HCT116 (cell line): ENCODE results near the gene WDR62. TPM values are rescaled to one million over a fixed set of nuclear protein-coding genes. Genes with fewer than 3 reads are reported as not detected.
A peak's percentile ranks its signal among the peaks of the same experiment; 100 is the strongest.

ENCODE experiments used
- ATAC-seq: fragments of 200-7000 bp; cut with Tn5 transposase; 2 replicates; pipeline ENCODE4 v1.9.1; 2020; ENCODE audit warnings: mild to moderate bottlenecking, moderate library complexity
- BruUV-seq: library from RNA; stranded (reverse); fragments of 400-500 nt; replicated peaks from 2 replicates; lab custom pipeline; 2021; lab: Mats Ljungman, UMichigan
- CTCF ChIA-PET: fragments of 300-600 bp; sonication (Branson Sonifier 250); formaldehyde crosslinking; loops from one replicate; lab custom pipeline; 2021; ENCODE audit warnings: antibody characterized with exemption; lab: Charles Lee
- POLR2A ChIA-PET: fragments of 300-600, 350-600 bp; sonication (Branson Sonifier 250); formaldehyde crosslinking; loops from one replicate; lab custom pipeline; 2021; ENCODE audit warnings: antibody characterized with exemption; lab: Charles Lee
- RAD21 ChIA-PET, 2 experiments: fragments of 300-600 bp; sonication (Branson Sonifier 250); formaldehyde crosslinking; loops; one replicate each; lab custom pipeline; 2023; ENCODE audit warnings: low total read pairs in 2 of 2; ENCODE audit not compliant: uncharacterized antibody in 2 of 2, unreplicated experiment in 2 of 2, low non-redundant PET in 1 of 2; lab: Charles Lee
- DNase-seq: peaks from one replicate; pipeline ENCODE4 v3.0.0-alpha.2; 2010; ENCODE audit warnings: low read depth, low spot score
- H2AFZ ChIP-seq: fragments of 200-600 bp; shearing (Covaris generic), sonication (generic); 2 replicates; pipeline ENCODE4 v1.6.1; 2017; ENCODE audit warnings: low read depth, mixed run types, mixed read lengths, antibody characterized with exemption, low read length; ENCODE audit not compliant: poor library complexity, severe bottlenecking
- H3K27ac ChIP-seq: 2 replicates; pipeline ENCODE4 v1.5.1; 2012; ENCODE audit warnings: low read depth, low read length
- H3K27me3 ChIP-seq: fragments of 200-600 bp; sonication (generic); 2 replicates; pipeline ENCODE4 v1.6.1; 2016; ENCODE audit warnings: mixed run types, low read length, mixed read lengths; ENCODE audit not compliant: insufficient read depth
- H3K36me3 ChIP-seq, 2 experiments: fragments of 200-500 bp in 1 of 2; fragments of 200-600 bp in 1 of 2; sonication (Bioruptor generic) in 1 of 2; sonication (generic) in 1 of 2; 2 replicates each; pipeline versions ENCODE4 v1.5.1 to v1.6.1; 2014 to 2016; ENCODE audit warnings: low read length in 2 of 2, inconsistent platforms in 1 of 2, mixed read lengths in 1 of 2, mixed run types in 1 of 2; ENCODE audit not compliant: insufficient read depth in 2 of 2, control insufficient read depth in 1 of 2
- H3K4me1 ChIP-seq, 2 experiments: fragments of 200-600 bp in 1 of 2; sonication (generic) in 1 of 2; 2 replicates each; pipeline versions ENCODE4 v1.5.1 to v1.6.1; 2012 to 2017; ENCODE audit warnings: low read length in 2 of 2, inconsistent platforms in 1 of 2, mild to moderate bottlenecking in 1 of 2, mixed read lengths in 1 of 2, mixed run types in 1 of 2, moderate library complexity in 1 of 2; ENCODE audit not compliant: insufficient read depth in 2 of 2, control insufficient read depth in 1 of 2
- H3K4me2 ChIP-seq: fragments of 200-600 bp; sonication (generic); 2 replicates; pipeline ENCODE4 v1.6.1; 2017; ENCODE audit warnings: mixed run types, low read length, mixed read lengths
- H3K4me3 ChIP-seq, 2 experiments: fragments of 200-600 bp in 1 of 2; sonication (generic) in 1 of 2; replicated peaks in 1 of 2; 2 replicates each; pipeline ENCODE4 v1.5.1; 2011 to 2016; ENCODE audit warnings: low read length in 2 of 2, control low read depth in 1 of 2, low read depth in 1 of 2, mild to moderate bottlenecking in 1 of 2, mixed read lengths in 1 of 2, mixed run types in 1 of 2
- H3K79me2 ChIP-seq: fragments of 200-600 bp; sonication (generic); 2 replicates; pipeline ENCODE4 v1.6.1; 2017; ENCODE audit warnings: mild to moderate bottlenecking, mixed run types, low read length, moderate library complexity, mixed read lengths; ENCODE audit not compliant: insufficient read depth
- H3K9ac ChIP-seq: fragments of 200-600 bp; sonication (generic); 2 replicates; pipeline ENCODE4 v1.6.1; 2016; ENCODE audit warnings: low read length, mixed read lengths
- H3K9me2 ChIP-seq: fragments of 200-600 bp; sonication (generic), shearing (Covaris generic); 2 replicates; pipeline ENCODE4 v1.6.1; 2017; ENCODE audit warnings: mixed run types, mild to moderate bottlenecking, moderate library complexity; ENCODE audit not compliant: insufficient read depth
- H3K9me3 ChIP-seq, 2 experiments: fragments of 200-500 bp in 1 of 2; fragments of 200-600 bp in 1 of 2; sonication (Bioruptor generic) in 1 of 2; sonication (generic) in 1 of 2; 2 replicates each; pipeline ENCODE4 v1.6.1; 2014 to 2017; ENCODE audit warnings: low read length in 2 of 2, mixed read lengths in 2 of 2, inconsistent platforms in 1 of 2, low read depth in 1 of 2, mild to moderate bottlenecking in 1 of 2, mixed run types in 1 of 2, moderate library complexity in 1 of 2; ENCODE audit not compliant: control insufficient read depth in 1 of 2, insufficient read depth in 1 of 2
- H4K20me1 ChIP-seq: fragments of 200-600 bp; sonication (generic), shearing (Covaris generic); 2 replicates; pipeline ENCODE4 v1.6.1; 2017; ENCODE audit warnings: mixed run types, mild to moderate bottlenecking, moderate library complexity; ENCODE audit not compliant: insufficient read depth
- EGR1 ChIP-seq: IDR thresholded peaks from 2 replicates; pipeline ENCODE4 v1.6.1; 2012; ENCODE audit warnings: low read depth
- ELF1 ChIP-seq: IDR thresholded peaks from 2 replicates; pipeline ENCODE4 v1.6.1; 2012; ENCODE audit warnings: low read depth, borderline replicate concordance
- EZH2 ChIP-seq: fragments of 200-600 bp; sonication (generic); IDR thresholded peaks from 2 replicates; pipeline ENCODE4 v1.6.1; 2017; ENCODE audit warnings: antibody characterized with exemption, mixed run types
- FOSL1 ChIP-seq: IDR thresholded peaks from 2 replicates; pipeline ENCODE4 v1.6.1; 2012; ENCODE audit warnings: low read depth
- JUND ChIP-seq: IDR thresholded peaks from 2 replicates; pipeline ENCODE4 v1.6.1; 2012
- POLR2A ChIP-seq: IDR thresholded peaks from 2 replicates; pipeline ENCODE4 v1.7.0; 2011; ENCODE audit warnings: borderline replicate concordance; ENCODE audit not compliant: insufficient read depth, insufficient read length; ENCODE audit errors: extremely low read depth
- POLR2AphosphoS5 ChIP-seq: IDR thresholded peaks from 2 replicates; pipeline ENCODE4 v1.6.1; 2011; ENCODE audit warnings: mild to moderate bottlenecking, low read depth, low read length, moderate library complexity
- RAD21 ChIP-seq: IDR thresholded peaks from 2 replicates; pipeline ENCODE4 v1.6.1; 2012; ENCODE audit warnings: low read depth, mild to moderate bottlenecking
- SIN3A ChIP-seq: IDR thresholded peaks from 2 replicates; pipeline ENCODE4 v1.6.1; 2012; ENCODE audit warnings: low read depth
- SRF ChIP-seq: IDR thresholded peaks from 2 replicates; pipeline ENCODE4 v1.6.1; 2012; ENCODE audit warnings: low read depth
- TCF7L2 ChIP-seq: IDR thresholded peaks from 2 replicates; pipeline ENCODE4 v1.7.0; 2011; ENCODE audit warnings: borderline replicate concordance, inconsistent platforms; ENCODE audit not compliant: insufficient read depth, insufficient read length; ENCODE audit errors: extremely low read depth
- ZFX ChIP-seq: fragments of 450-650 bp; IDR thresholded peaks from 2 replicates; pipeline ENCODE4 v1.6.1; 2017
- intact Hi-C: fragments of 100-400 bp; cut with micrococcal nuclease; formaldehyde crosslinking; loops from 2 replicates; pipeline ENCODE4 v1.10.0; 2022
- total RNA-seq: library from RNA; stranded (reverse); gene quantifications from one replicate; pipeline ENCODE4 v1.2.1, GENCODE V29; 2021; ENCODE audit not compliant: unreplicated experiment
- TF ChIP-seq, protein P1 (sequence below), 3 experiments: fragments of 200-600 bp in 1 of 3; sonication (generic) in 1 of 3; IDR thresholded peaks in 2 of 3; conservative IDR thresholded peaks in 1 of 3; 2 replicates each; pipeline ENCODE4 v1.5.1; 2012 to 2017; ENCODE audit warnings: low read depth in 2 of 3, low read length in 2 of 3, antibody characterized with exemption in 1 of 3, borderline replicate concordance in 1 of 3, control low read depth in 1 of 3, mild to moderate bottlenecking in 1 of 3, mixed read lengths in 1 of 3, mixed run types in 1 of 3, moderate library complexity in 1 of 3; ENCODE audit not compliant: insufficient read depth in 1 of 3
- TF ChIP-seq, protein P2 (sequence below): IDR thresholded peaks from 2 replicates; pipeline ENCODE4 v1.6.1; 2012
- TF ChIP-seq, protein P3 (sequence below): IDR thresholded peaks from 2 replicates; pipeline ENCODE4 v1.6.1; 2011; ENCODE audit warnings: mild to moderate bottlenecking, low read length, moderate library complexity; ENCODE audit not compliant: insufficient replicate concordance; ENCODE audit errors: extremely low read depth

The WDR62 gene
- total RNA-seq, 1 experiment from 2014 or later, result 17.0 TPM

DNA sequence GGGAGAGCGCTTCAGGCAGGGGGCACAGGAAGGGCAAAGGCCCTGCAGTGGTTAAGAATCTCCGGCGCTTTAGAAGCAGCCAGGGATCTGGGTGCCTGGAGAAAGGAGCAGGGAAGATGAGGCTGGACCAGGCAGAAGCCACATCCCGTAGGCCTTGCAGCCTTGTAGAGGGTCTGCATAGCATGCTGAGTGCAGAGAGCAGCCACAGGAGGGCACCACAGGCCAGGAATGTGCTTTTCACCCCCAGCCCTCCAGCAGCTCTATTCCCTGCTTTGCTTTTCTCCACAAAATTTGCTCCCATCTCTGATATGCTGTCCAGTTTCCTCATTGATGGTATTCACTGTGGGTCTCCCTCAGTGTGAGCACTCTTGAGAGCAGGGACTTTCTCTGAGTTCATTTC is 5.7 kb downstream of the WDR62 start:
- Histone ChIP-seq H3K4me1 (peaks cover 8 to 12% of the 10 kb centered on the region in 2 experiments), H3K9ac (no peak overlapping the region), H3K4me2 (no peak overlapping the region), H3K4me3 (no peak overlapping the region), H3K9me2 (no peaks in the 10 kb centered on the region), H3K79me2 (peaks cover 29% of the 10 kb centered on the region), H3K27me3 (no peaks in the 10 kb centered on the region), H3K9me3 (no peaks in the 10 kb centered on the region), H2AFZ (no peak overlapping the region)
- intact Hi-C loops, result loop anchor here (1.0 to 10.0 kb wide), 4 partner anchors 67 to 1054 kb away; partner anchors contain the start of gene ZNF566
- ATAC-seq, result peak; percentile 82
- POLR2A ChIA-PET, result interaction anchor here (1.6 kb wide), 1 partner anchor 55 kb away, joined by 4 read pairs; the partner anchor contains the start of genes POLR2I and TBCB
- BruUV-seq, result no TSS peak
- TF ChIP-seq, protein P1, sequence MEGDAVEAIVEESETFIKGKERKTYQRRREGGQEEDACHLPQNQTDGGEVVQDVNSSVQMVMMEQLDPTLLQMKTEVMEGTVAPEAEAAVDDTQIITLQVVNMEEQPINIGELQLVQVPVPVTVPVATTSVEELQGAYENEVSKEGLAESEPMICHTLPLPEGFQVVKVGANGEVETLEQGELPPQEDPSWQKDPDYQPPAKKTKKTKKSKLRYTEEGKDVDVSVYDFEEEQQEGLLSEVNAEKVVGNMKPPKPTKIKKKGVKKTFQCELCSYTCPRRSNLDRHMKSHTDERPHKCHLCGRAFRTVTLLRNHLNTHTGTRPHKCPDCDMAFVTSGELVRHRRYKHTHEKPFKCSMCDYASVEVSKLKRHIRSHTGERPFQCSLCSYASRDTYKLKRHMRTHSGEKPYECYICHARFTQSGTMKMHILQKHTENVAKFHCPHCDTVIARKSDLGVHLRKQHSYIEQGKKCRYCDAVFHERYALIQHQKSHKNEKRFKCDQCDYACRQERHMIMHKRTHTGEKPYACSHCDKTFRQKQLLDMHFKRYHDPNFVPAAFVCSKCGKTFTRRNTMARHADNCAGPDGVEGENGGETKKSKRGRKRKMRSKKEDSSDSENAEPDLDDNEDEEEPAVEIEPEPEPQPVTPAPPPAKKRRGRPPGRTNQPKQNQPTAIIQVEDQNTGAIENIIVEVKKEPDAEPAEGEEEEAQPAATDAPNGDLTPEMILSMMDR (IDR thresholded peaks at IDR 0.05 in 2 of 3, conservative IDR thresholded peaks at IDR 0.05 in 1 of 3; ENCODE audit: borderline replicate concordance in 1 of 3, insufficient read depth in 1 of 3, low read depth in 2 of 3, low read length in 2 of 3), result peak; percentile 24 to 75 (median 59); a peak in 4 of 6 replicates
- TF ChIP-seq RAD21, result peak; percentile 79
- TF ChIP-seq, protein P2, sequence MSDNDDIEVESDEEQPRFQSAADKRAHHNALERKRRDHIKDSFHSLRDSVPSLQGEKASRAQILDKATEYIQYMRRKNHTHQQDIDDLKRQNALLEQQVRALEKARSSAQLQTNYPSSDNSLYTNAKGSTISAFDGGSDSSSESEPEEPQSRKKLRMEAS, result no peak
- TF ChIP-seq, all 23 proteins: peak for 2
- no peaks in the 10 kb centered on the region for H4K20me1 ChIP-seq
- ChIA-PET CTCF (interaction anchor here (0.8 to 1.2 kb wide), 4 partner anchors 10 to 67 kb away, joined by 3 to 4 read pairs (median 4); partner anchors contain the start of genes POLR2I and TBCB), RAD21 (interaction anchor here in 1 of 2 experiments (1.0 to 1.3 kb wide), 2 partner anchors 54 to 67 kb away, joined by 3 to 4 read pairs; partner anchors contain the start of genes POLR2I and TBCB)
- DNase-seq, result no peak
- no peak overlapping the region for H3K27ac ChIP-seq
- H3K36me3 ChIP-seq, result peaks cover 11 to 23% of the 10 kb centered on the region in 2 experiments; a peak in 3 of 4 replicates

DNA sequence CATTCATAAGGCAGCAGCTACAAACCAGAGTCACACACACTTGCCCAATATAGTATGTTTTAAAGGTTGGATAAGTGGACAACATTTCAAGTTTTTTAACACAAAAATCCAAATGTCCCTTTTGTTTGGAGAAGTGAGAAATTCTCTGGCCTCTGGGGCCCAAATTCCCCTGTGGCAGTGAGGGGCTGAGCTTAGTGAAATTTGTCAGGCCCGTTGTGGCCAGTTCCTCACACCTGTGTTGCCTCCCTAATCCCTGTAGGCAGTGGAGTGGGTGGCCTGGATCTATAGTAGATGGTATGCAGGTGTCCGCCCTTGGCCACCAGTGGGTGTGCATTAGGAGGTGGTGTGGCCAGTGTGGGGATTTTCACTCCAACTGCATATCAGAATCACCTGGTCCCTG is 6.7 kb downstream of the WDR62 start:
- Histone ChIP-seq H3K79me2 (peaks cover 20% of the 10 kb centered on the region), H3K4me2 (no peak overlapping the region), H3K9ac (no peak overlapping the region), H4K20me1 (no peaks in the 10 kb centered on the region), H3K9me2 (no peaks in the 10 kb centered on the region), H3K36me3 (peaks cover 13 to 27% of the 10 kb centered on the region in 2 experiments; a peak in 3 of 4 replicates), H3K27me3 (no peaks in the 10 kb centered on the region), H3K4me3 (no peak overlapping the region), H3K4me1 (peaks cover 0 to 2% of the 10 kb centered on the region in 2 experiments; a peak in 2 of 4 replicates), H3K27ac (no peak overlapping the region), H2AFZ (no peak overlapping the region), H3K9me3 (no peaks in the 10 kb centered on the region)
- intact Hi-C loops, result loop anchor here (5.0 to 10.0 kb wide), 3 partner anchors 66 to 1053 kb away; partner anchors contain the start of gene ZNF566
- no TSS peak for BruUV-seq
- RAD21 ChIA-PET, result interaction anchor here in 1 of 2 experiments (1.0 kb wide), 1 partner anchor 67 kb away, joined by 4 read pairs; no protein-coding TSS in a partner anchor
- POLR2A ChIA-PET, result interaction anchor here (1.6 kb wide), 1 partner anchor 54 kb away, joined by 4 read pairs; the partner anchor contains the start of genes POLR2I and TBCB
- CTCF ChIA-PET, result interaction anchor here (1.2 kb wide), 1 partner anchor 65 kb away, joined by 3 read pairs; no protein-coding TSS in a partner anchor
- ATAC-seq, result no peak
- no peak for DNase-seq
- TF ChIP-seq POLR2AphosphoS5, result no peak
- TF ChIP-seq, protein P2, result no peak
- TF ChIP-seq EZH2, result no peak
- TF ChIP-seq JUND, result no peak
- no peak for TF ChIP-seq POLR2A
- no peak for TF ChIP-seq EGR1
- TF ChIP-seq, protein P3, sequence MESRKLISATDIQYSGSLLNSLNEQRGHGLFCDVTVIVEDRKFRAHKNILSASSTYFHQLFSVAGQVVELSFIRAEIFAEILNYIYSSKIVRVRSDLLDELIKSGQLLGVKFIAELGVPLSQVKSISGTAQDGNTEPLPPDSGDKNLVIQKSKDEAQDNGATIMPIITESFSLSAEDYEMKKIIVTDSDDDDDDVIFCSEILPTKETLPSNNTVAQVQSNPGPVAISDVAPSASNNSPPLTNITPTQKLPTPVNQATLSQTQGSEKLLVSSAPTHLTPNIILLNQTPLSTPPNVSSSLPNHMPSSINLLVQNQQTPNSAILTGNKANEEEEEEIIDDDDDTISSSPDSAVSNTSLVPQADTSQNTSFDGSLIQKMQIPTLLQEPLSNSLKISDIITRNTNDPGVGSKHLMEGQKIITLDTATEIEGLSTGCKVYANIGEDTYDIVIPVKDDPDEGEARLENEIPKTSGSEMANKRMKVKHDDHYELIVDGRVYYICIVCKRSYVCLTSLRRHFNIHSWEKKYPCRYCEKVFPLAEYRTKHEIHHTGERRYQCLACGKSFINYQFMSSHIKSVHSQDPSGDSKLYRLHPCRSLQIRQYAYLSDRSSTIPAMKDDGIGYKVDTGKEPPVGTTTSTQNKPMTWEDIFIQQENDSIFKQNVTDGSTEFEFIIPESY, result no peak
- TF ChIP-seq SRF, result no peak
- no peak for TF ChIP-seq SIN3A
- no peak for TF ChIP-seq ELF1
- TF ChIP-seq ZFX, result no peak
- no peak for TF ChIP-seq RAD21
- TF ChIP-seq TCF7L2, result no peak
- no peak for TF ChIP-seq FOSL1
